GM23338 (cell line): ENCODE measurements around the gene KCTD19. TPM values are rescaled to one million over a fixed set of nuclear protein-coding genes. Genes with fewer than 3 reads are reported as not detected.

Source experiments
- ATAC-seq: fragments of 200-7000 bp; cut with Tn5 transposase; 3 replicates; pipeline ENCODE4 v1.9.1; 2020
- DNase-seq: peaks from one replicate; pipeline ENCODE4 v3.0.0-alpha.2; 2015; ENCODE audit warnings: low spot score
- H2AFZ ChIP-seq: fragments of 200-600 bp; sonication (generic); 2 replicates; pipeline ENCODE4 v1.8.0; 2016; ENCODE audit warnings: antibody characterized with exemption, mild to moderate bottlenecking, moderate library complexity
- H3F3A ChIP-seq: fragments of 200-600 bp; sonication (generic); replicated peaks from 2 replicates; pipeline ENCODE4 v1.8.0; 2017; ENCODE audit warnings: antibody characterized with exemption, mixed run types, low read depth
- H3K27ac ChIP-seq: fragments of 200-600 bp; sonication (generic); 2 replicates; pipeline ENCODE4 v1.6.1; 2016; ENCODE audit warnings: low read depth
- H3K27me3 ChIP-seq: fragments of 200-600 bp; sonication (generic); 2 replicates; pipeline ENCODE4 v1.8.0; 2016; ENCODE audit warnings: mild to moderate bottlenecking, mixed run types, moderate library complexity; ENCODE audit not compliant: insufficient read depth
- H3K36me3 ChIP-seq: fragments of 200-600 bp; sonication (generic); 2 replicates; pipeline ENCODE4 v1.8.0; 2016; ENCODE audit warnings: mild to moderate bottlenecking; ENCODE audit not compliant: insufficient read depth
- H3K4me1 ChIP-seq: fragments of 200-600 bp; sonication (generic); 2 replicates; pipeline ENCODE4 v1.8.0; 2016; ENCODE audit warnings: mild to moderate bottlenecking, moderate library complexity; ENCODE audit not compliant: insufficient read depth
- H3K4me2 ChIP-seq: fragments of 200-600 bp; sonication (generic); 2 replicates; pipeline ENCODE4 v1.7.1; 2017; ENCODE audit warnings: mixed run types
- H3K4me3 ChIP-seq: fragments of 200-600 bp; sonication (generic); 2 replicates; pipeline ENCODE4 v1.6.1; 2016; ENCODE audit warnings: mixed run types
- H3K79me2 ChIP-seq: fragments of 200-600 bp; sonication (generic); replicated peaks from 2 replicates; pipeline ENCODE4 v1.8.0; 2017; ENCODE audit warnings: mild to moderate bottlenecking; ENCODE audit not compliant: insufficient read depth
- H3K9me2 ChIP-seq: fragments of 200-600 bp; sonication (generic); 2 replicates; pipeline ENCODE4 v1.8.0; 2017; ENCODE audit not compliant: insufficient read depth
- H4K20me1 ChIP-seq: fragments of 200-600 bp; sonication (generic); replicated peaks from 2 replicates; pipeline ENCODE4 v1.8.0; 2017; ENCODE audit warnings: mild to moderate bottlenecking; ENCODE audit not compliant: insufficient read depth
- H3K27ac Mint-ChIP-seq: 2 replicates; pipeline ENCODE4 v1.8.0; 2020; ENCODE audit warnings: inconsistent platforms, mild to moderate bottlenecking, moderate library complexity, mixed read lengths
- H3K27me3 Mint-ChIP-seq: 3 replicates; pipeline ENCODE4 v1.8.0; 2022; ENCODE audit warnings: low read depth, mild to moderate bottlenecking, moderate library complexity, mixed read lengths, inconsistent platforms; ENCODE audit not compliant: insufficient read depth, poor library complexity
- H3K36me3 Mint-ChIP-seq: 3 replicates; pipeline ENCODE4 v1.8.0; 2021; ENCODE audit warnings: low read depth, mild to moderate bottlenecking, inconsistent platforms, moderate library complexity, mixed read lengths
- H3K4me1 Mint-ChIP-seq: 3 replicates; pipeline ENCODE4 v1.8.0; 2020; ENCODE audit warnings: mild to moderate bottlenecking, inconsistent platforms, mixed read lengths
- H3K4me3 Mint-ChIP-seq: 3 replicates; pipeline ENCODE4 v1.8.0; 2021; ENCODE audit warnings: moderate library complexity, mild to moderate bottlenecking, inconsistent platforms, mixed read lengths
- H3K9me3 Mint-ChIP-seq: 3 replicates; pipeline ENCODE4 v1.8.0; 2020; ENCODE audit warnings: moderate library complexity, mild to moderate bottlenecking, inconsistent platforms, mixed read lengths
- POLR2AphosphoS5 ChIP-seq: IDR thresholded peaks from 2 replicates; pipeline ENCODE4 v1.6.1; 2016; ENCODE audit warnings: antibody characterized with exemption, low read depth
- STAT1 ChIP-seq: IDR thresholded peaks from one replicate; pipeline ENCODE4 v1.6.1; 2016; ENCODE audit warnings: antibody characterized with exemption; ENCODE audit not compliant: unreplicated experiment
- ZNF114 ChIP-seq: fragments of 250-450 bp; sonication (Bioruptor Pico); IDR thresholded peaks from 2 replicates; pipeline ENCODE4 v1.5.0; 2020; ENCODE audit warnings: mild to moderate bottlenecking, moderate library complexity
- polyA plus RNA-seq: library from polyadenylated mRNA; unstranded; fragments of >200 nt; fragmentation: Nextera tagmentation; extraction: Ambion mirVana; gene quantifications from 2 replicates; pipeline ENCODE4 v1.2.1, GENCODE V29; 2016
- total RNA-seq: library from RNA; depleted of rRNA; stranded (reverse); fragments of >200 nt; shearing (Covaris generic); gene quantifications from 2 replicates; pipeline ENCODE4 v1.2.3, GENCODE V29; 2014
- TF ChIP-seq, protein P1 (sequence below): fragments of 250-450 bp; sonication (Bioruptor Pico); IDR thresholded peaks from 2 replicates; pipeline ENCODE4 v1.5.0; 2020; ENCODE audit warnings: mild to moderate bottlenecking, moderate library complexity
- TF ChIP-seq, protein P2 (sequence below): IDR thresholded peaks from 2 replicates; pipeline ENCODE4 v1.6.1; 2016; ENCODE audit warnings: antibody characterized with exemption

Gene KCTD19
- total and polyA plus RNA-seq, 2 experiments from 2014 or later = 0.31 to 0.65 TPM

DNA sequence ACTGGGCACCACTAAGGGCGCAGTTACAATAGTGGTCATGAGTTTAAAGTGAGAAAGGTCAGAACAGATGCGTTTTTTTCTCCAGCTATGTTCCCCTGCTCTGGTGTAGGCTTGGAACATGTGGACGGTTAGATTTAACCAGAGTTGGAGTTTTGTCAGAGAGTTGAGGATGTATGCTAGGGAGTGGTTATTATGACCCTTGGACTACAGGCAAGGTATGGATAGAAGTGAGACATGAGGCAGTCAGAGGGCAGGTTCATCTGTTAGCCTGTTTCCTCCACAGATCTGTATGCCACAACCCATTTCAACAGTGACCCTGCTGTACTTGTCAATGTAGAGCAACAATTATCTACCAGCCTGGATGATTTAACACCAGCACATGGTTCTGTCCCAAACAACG is 44.1 kb upstream of the KCTD19 start (continued):
- TF ChIP-seq, protein P1, sequence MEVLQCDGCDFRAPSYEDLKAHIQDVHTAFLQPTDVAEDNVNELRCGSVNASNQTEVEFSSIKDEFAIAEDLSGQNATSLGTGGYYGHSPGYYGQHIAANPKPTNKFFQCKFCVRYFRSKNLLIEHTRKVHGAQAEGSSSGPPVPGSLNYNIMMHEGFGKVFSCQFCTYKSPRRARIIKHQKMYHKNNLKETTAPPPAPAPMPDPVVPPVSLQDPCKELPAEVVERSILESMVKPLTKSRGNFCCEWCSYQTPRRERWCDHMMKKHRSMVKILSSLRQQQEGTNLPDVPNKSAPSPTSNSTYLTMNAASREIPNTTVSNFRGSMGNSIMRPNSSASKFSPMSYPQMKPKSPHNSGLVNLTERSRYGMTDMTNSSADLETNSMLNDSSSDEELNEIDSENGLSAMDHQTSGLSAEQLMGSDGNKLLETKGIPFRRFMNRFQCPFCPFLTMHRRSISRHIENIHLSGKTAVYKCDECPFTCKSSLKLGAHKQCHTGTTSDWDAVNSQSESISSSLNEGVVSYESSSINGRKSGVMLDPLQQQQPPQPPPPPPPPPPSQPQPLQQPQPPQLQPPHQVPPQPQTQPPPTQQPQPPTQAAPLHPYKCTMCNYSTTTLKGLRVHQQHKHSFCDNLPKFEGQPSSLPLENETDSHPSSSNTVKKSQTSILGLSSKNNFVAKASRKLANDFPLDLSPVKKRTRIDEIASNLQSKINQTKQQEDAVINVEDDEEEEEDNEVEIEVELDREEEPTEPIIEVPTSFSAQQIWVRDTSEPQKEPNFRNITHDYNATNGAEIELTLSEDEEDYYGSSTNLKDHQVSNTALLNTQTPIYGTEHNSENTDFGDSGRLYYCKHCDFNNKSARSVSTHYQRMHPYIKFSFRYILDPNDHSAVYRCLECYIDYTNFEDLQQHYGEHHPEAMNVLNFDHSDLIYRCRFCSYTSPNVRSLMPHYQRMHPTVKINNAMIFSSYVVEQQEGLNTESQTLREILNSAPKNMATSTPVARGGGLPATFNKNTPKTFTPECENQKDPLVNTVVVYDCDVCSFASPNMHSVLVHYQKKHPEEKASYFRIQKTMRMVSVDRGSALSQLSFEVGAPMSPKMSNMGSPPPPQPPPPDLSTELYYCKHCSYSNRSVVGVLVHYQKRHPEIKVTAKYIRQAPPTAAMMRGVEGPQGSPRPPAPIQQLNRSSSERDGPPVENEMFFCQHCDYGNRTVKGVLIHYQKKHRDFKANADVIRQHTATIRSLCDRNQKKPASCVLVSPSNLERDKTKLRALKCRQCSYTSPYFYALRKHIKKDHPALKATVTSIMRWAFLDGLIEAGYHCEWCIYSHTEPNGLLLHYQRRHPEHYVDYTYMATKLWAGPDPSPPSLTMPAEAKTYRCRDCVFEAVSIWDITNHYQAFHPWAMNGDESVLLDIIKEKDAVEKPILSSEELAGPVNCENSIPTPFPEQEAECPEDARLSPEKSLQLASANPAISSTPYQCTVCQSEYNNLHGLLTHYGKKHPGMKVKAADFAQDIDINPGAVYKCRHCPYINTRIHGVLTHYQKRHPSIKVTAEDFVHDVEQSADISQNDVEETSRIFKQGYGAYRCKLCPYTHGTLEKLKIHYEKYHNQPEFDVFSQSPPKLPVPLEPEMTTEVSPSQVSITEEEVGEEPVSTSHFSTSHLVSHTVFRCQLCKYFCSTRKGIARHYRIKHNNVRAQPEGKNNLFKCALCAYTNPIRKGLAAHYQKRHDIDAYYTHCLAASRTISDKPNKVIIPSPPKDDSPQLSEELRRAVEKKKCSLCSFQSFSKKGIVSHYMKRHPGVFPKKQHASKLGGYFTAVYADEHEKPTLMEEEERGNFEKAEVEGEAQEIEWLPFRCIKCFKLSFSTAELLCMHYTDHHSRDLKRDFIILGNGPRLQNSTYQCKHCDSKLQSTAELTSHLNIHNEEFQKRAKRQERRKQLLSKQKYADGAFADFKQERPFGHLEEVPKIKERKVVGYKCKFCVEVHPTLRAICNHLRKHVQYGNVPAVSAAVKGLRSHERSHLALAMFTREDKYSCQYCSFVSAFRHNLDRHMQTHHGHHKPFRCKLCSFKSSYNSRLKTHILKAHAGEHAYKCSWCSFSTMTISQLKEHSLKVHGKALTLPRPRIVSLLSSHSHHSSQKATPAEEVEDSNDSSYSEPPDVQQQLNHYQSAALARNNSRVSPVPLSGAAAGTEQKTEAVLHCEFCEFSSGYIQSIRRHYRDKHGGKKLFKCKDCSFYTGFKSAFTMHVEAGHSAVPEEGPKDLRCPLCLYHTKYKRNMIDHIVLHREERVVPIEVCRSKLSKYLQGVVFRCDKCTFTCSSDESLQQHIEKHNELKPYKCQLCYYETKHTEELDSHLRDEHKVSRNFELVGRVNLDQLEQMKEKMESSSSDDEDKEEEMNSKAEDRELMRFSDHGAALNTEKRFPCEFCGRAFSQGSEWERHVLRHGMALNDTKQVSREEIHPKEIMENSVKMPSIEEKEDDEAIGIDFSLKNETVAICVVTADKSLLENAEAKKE (CRISPR knock-in tag) = no peak
- TF ChIP-seq, protein P2, sequence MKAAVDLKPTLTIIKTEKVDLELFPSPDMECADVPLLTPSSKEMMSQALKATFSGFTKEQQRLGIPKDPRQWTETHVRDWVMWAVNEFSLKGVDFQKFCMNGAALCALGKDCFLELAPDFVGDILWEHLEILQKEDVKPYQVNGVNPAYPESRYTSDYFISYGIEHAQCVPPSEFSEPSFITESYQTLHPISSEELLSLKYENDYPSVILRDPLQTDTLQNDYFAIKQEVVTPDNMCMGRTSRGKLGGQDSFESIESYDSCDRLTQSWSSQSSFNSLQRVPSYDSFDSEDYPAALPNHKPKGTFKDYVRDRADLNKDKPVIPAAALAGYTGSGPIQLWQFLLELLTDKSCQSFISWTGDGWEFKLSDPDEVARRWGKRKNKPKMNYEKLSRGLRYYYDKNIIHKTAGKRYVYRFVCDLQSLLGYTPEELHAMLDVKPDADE = no peak
- no peak for TF ChIP-seq POLR2AphosphoS5
- TF ChIP-seq ZNF114 (CRISPR knock-in tag) = no peak

DNA sequence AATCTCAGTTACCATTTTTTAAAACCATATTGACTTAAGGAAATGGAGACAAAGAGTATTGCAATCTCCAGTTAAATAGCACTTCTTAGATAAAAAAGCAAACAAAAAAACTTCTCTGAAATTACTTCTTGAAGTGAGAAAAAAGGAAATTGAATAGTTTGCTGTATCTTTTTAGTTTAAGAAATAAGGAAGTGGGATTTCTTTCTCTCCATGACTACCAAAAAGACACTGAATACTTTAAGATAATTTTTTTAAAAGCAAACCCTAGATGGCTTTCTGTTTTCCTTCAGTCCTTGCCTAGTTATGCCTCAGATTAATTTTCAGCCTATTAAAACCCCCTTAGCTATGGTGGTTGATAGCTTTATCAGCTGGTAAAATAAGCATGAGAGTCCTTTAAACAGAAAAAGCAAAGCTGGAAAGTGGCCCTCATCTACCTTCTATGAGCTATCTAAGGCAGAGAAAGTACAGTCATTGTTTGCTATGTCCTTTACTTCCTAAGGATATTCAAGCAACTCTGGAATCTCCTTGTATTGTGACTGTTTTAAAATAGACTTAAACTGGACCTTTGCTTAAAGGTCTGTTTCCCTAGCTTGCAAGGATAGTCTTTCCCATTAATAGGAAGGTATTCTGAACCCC is 38.2 kb upstream of the KCTD19 start:
- no peak for DNase-seq
- Mint-ChIP-seq H3K27ac (no peak overlapping the region), H3K4me1 (no peaks in the 10 kb centered on the region; the same call in 2 of the 3 replicates), H3K9me3 (no peaks in the 10 kb centered on the region), H3K36me3 (no peaks in the 10 kb centered on the region), H3K4me3 (no peak overlapping the region), H3K27me3 (no peaks in the 10 kb centered on the region)
- Histone ChIP-seq H3K4me1 (no peaks in the 10 kb centered on the region), H3K9me2 (peaks cover under 1% of the 10 kb centered on the region; the same call in 1 of the 2 replicates), H3K4me3 (no peak overlapping the region), H3K4me2 (no peak overlapping the region), H3F3A (no peaks in the 10 kb centered on the region), H3K79me2 (no peaks in the 10 kb centered on the region), H3K27ac (no peak overlapping the region), H2AFZ (no peak overlapping the region), H3K27me3 (peaks cover 33% of the 10 kb centered on the region), H4K20me1 (no peaks in the 10 kb centered on the region), H3K36me3 (no peaks in the 10 kb centered on the region)
- TF ChIP-seq, protein P1 (CRISPR knock-in tag) = no peak
- TF ChIP-seq, protein P2 = no peak
- TF ChIP-seq STAT1 = no peak
- ATAC-seq = no peak
